Measurements from ENCODE around the gene ZBTB43.

Gene ZBTB43

DNA sequence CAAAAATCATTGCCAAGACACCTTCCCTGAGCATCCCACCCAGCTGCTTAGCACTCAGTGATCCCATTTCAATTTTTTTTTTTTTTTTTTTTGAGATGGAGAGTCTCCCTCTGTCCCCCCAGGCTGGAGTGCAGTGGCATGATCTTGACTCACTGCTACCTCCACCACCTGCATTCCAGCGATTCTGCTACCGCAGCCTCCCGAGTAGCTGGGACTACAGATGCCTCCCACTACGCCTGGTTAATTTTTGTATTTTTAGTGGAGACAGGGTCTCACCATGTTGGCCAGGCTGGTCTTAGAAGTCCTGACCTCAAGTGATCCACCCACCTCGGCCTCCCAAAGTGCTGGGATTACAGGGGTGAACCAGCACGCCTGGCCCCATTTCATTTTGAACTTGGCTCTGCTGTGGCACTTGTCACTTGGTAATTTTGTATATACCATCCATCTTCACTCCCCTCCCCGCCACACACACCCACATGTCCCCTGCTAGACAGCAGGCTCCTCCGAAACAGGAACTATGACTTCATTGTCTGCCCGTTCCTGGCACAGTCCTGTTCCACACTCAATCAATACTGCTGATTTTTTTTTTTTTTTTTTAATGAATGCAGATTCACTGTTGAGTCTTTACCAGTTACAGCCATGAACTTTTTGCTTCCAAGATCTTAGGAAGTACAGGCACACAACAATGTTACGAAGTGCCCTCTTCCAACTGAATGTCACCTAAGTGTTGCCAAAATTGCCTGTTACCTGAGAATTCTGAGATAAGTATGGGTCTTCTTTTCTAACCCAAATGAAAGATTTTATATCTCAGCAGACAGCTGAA lies 38.3 kb downstream of the ZBTB43 start:
- H3K9me3 ChIP-seq (ENCODE audit: insufficient read depth, low read length, severe bottlenecking), result no peaks in the 10 kb centered on the region
- 0 out of 2 replicates have a peak, but pooled peaks cover 9% of the 10 kb centered on the region for H3K36me3 ChIP-seq (ENCODE audit: insufficient read depth, low read length)
- H3K4me1 ChIP-seq (ENCODE audit: insufficient read depth, low read length), result no peaks in the 10 kb centered on the region
- DNase-seq (no peak), ATAC-seq (ENCODE audit: insufficient read depth, low read depth) (no peak)
- no peaks in the 10 kb centered on the region for H3K27me3 ChIP-seq (ENCODE audit: insufficient read depth, low read length, poor library complexity)
- no peak overlapping the region for H3K4me2 ChIP-seq (ENCODE audit: insufficient read depth, low read length)
- no peak overlapping the region for H3K27ac ChIP-seq (ENCODE audit: low read length)
- TF ChIP-seq EZH2 (IDR thresholded peaks at IDR 0.05; ENCODE audit: borderline replicate concordance, low read depth, low read length, severe bottlenecking) (no peak), CTCF (IDR thresholded peaks at IDR 0.05; ENCODE audit: borderline replicate concordance, extremely low read depth, low read length, poor library complexity, severe bottlenecking) (no peak)
- no peak overlapping the region for H2AFZ ChIP-seq (ENCODE audit: low read depth, low read length)
- H3K9ac ChIP-seq (ENCODE audit: low read depth, low read length), result no peak overlapping the region
- H3K4me3 ChIP-seq (ENCODE audit: low read depth in 1 of 2, low read length in 2 of 2), result no peak overlapping the region
- peaks cover 11% of the 10 kb centered on the region for H4K20me1 ChIP-seq (ENCODE audit: insufficient read depth, low read length)
- H3K79me2 ChIP-seq (ENCODE audit: insufficient read depth, low read length), result no peaks in the 10 kb centered on the region

DNA sequence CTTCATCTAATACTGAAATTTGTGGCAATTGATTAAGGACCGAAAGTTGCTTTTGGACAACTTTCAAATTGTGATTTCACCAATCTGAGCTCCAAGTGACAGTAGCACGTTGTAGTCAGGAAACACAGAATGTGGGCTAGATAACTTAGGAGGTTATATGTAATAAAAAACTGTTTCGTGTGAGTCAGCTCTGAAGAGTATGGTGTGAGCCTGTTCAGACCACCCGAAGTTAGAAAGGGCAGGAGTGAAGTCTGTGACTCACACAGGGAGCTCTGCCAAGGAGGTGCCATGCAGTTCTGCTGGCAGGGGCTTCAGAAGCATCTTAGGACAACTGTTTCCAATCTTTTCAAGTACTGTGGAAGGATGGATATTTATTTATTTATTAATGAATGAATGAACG lies 39.2 kb downstream of the ZBTB43 start:
- Histone ChIP-seq H3K4me3 (ENCODE audit: low read depth in 1 of 2, low read length in 2 of 2) (no peak overlapping the region), H3K9me3 (ENCODE audit: insufficient read depth, low read length, severe bottlenecking) (no peaks in the 10 kb centered on the region), H3K79me2 (ENCODE audit: insufficient read depth, low read length) (no peaks in the 10 kb centered on the region), H4K20me1 (ENCODE audit: insufficient read depth, low read length) (peaks cover 3% of the 10 kb centered on the region), H3K27ac (ENCODE audit: low read length) (no peak overlapping the region), H3K27me3 (ENCODE audit: insufficient read depth, low read length, poor library complexity) (no peaks in the 10 kb centered on the region), H3K36me3 (ENCODE audit: insufficient read depth, low read length) (0 out of 2 replicates have a peak, but pooled peaks cover 3% of the 10 kb centered on the region), H3K4me1 (ENCODE audit: insufficient read depth, low read length) (no peaks in the 10 kb centered on the region), H3K9ac (ENCODE audit: low read depth, low read length) (no peak overlapping the region), H3K4me2 (ENCODE audit: insufficient read depth, low read length) (no peak overlapping the region), H2AFZ (ENCODE audit: low read depth, low read length) (no peak overlapping the region)
- no peak for DNase-seq
- no peak for ATAC-seq (ENCODE audit: insufficient read depth, low read depth)
- TF ChIP-seq EZH2 (IDR thresholded peaks at IDR 0.05; ENCODE audit: borderline replicate concordance, low read depth, low read length, severe bottlenecking), result no peak
- TF ChIP-seq CTCF (IDR thresholded peaks at IDR 0.05; ENCODE audit: borderline replicate concordance, extremely low read depth, low read length, poor library complexity, severe bottlenecking), result no peak

- H2AFZ ChIP-seq (ENCODE audit: low read depth, low read length), result no peak overlapping the region
- H3K79me2 ChIP-seq (ENCODE audit: insufficient read depth, low read length), result no peaks in the 10 kb centered on the region
- H3K27ac ChIP-seq (ENCODE audit: low read length), result no peak overlapping the region
- no peaks in the 10 kb centered on the region for H3K9me3 ChIP-seq (ENCODE audit: insufficient read depth, low read length, severe bottlenecking)
- H3K9ac ChIP-seq (ENCODE audit: low read depth, low read length), result no peak overlapping the region
- H3K27me3 ChIP-seq (ENCODE audit: insufficient read depth, low read length, poor library complexity), result no peaks in the 10 kb centered on the region
- no peaks in the 10 kb centered on the region for H3K36me3 ChIP-seq (ENCODE audit: insufficient read depth, low read length)
- ATAC-seq (ENCODE audit: insufficient read depth, low read depth), result no peak
- no peak for DNase-seq
- TF ChIP-seq CTCF (IDR thresholded peaks at IDR 0.05; ENCODE audit: borderline replicate concordance, extremely low read depth, low read length, poor library complexity, severe bottlenecking), result no peak
- TF ChIP-seq EZH2 (IDR thresholded peaks at IDR 0.05; ENCODE audit: borderline replicate concordance, low read depth, low read length, severe bottlenecking), result no peak
- no peaks in the 10 kb centered on the region for H3K4me1 ChIP-seq (ENCODE audit: insufficient read depth, low read length)
- no peak overlapping the region for H3K4me3 ChIP-seq (ENCODE audit: low read depth in 1 of 2, low read length in 2 of 2)
- no peaks in the 10 kb centered on the region for H4K20me1 ChIP-seq (ENCODE audit: insufficient read depth, low read length)
- H3K4me2 ChIP-seq (ENCODE audit: insufficient read depth, low read length), result no peak overlapping the region
Observed at GRCh38 chr9:126847051-126847450, 42.2 kb downstream of the ZBTB43 start.
